Mesangial cell (primary cell): ENCODE results near the gene KIF3A. TPM values are rescaled to one million over a fixed set of nuclear protein-coding genes. Genes with fewer than 3 reads are reported as not detected.

Experiments
- total RNA-seq: library from RNA; depleted of rRNA; stranded (reverse); fragments of >200 nt; gene quantifications from 2 replicates; pipeline ENCODE4 v1.2.3, GENCODE V29; 2015

Gene KIF3A
- 2.9 and 3.1 TPM in 2 replicates for total RNA-seq

DNA sequence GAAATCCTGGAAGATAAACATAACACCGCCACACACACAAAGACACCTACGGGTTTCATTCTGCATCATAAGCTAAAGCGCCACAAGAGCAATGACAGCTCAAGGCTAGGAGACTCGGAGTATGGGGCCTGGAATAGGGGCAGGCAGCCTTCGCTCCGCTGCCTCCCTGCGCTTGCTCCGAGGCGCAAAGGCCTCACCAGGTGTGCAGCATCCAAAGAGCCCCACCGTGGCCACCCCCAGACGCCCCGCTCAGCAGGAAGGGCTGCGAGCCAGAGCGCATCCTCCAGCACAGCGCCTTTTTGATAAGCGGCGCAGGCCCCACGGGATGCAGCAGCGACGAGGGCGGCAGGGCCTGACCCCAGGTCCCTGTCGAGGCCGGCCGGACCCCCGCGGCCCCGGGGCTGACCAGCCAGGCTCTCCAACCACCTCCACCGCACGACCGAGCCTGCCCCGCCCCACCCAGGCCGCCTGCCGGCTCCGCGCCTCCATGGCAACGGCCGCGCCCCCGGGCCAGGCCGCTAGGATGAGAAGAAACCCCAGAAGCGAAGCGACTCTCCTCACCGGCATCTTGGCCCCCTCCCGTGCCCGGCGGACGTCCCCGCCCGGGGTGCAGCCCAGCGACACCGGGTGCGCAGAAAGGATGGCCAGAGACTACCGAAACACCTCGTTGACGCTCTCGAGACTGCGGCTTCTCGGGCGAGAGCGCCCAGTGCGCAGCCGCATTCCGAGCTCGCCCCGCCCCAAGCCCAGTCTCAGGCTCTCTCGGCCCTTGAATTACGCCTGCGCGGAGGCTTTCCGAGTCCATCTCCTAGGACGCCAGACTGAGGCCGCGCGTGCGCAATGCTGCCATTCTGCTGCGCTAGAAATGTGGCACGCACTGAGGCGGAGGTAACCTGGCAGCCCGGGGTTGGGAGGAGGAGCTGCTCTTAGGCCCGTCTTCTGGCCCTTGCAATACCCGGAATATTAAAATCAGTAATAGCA, at the start of gene KIF3A:
TSS of gene KIF3A (minus strand) at position 694 of the 981 bp plus-strand sequence. CDS start at position 567, 127 bp downstream.

DNA sequence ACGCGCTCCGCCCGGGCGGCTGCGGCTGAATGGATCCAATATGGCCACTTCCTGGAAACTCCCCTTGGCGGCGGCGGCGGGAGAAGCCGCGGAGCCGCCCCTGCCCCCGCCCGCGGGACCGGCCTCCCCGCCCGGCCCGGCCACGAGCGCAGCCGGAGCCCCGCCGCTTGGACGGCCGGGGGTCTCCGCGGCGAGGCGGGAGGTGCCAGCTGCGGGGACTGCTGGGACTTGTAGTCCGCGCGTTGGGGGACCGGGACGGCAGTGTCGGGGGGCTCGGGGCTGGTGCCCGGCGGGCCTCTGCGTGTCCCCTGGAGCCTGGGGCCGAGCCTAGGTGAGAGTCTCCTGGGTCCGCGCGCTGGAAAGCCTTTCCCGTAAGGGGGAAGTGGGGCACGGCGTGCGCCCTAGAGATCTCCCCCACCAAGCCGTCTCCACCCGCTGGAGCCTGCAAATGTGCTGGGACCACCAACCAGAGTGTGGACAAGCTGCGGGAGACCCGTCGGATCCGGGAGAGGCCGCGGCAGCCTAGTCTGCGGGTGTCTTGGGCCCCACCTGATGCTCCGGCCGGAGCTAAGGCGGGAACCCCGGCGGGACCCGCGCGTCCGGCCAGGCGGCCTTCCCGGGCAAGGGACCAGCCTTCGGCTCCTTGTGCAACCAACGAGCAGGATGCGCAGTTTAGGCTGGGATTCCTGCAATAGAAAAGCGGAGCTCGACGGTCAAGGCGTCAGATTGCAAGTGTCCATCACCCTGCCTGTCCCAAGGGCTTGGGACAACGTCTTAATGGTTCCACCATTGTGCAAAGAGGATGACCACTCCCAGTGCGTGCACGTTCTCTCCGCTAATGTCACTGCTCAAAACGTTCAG, 40.1 kb upstream of the KIF3A start, which contains the start of gene SEPTIN8:
TSS of gene SEPTIN8 (minus strand) at position 31 of the 861 bp plus-strand sequence. CDS start 102 bp downstream, outside the sequence.

DNA sequence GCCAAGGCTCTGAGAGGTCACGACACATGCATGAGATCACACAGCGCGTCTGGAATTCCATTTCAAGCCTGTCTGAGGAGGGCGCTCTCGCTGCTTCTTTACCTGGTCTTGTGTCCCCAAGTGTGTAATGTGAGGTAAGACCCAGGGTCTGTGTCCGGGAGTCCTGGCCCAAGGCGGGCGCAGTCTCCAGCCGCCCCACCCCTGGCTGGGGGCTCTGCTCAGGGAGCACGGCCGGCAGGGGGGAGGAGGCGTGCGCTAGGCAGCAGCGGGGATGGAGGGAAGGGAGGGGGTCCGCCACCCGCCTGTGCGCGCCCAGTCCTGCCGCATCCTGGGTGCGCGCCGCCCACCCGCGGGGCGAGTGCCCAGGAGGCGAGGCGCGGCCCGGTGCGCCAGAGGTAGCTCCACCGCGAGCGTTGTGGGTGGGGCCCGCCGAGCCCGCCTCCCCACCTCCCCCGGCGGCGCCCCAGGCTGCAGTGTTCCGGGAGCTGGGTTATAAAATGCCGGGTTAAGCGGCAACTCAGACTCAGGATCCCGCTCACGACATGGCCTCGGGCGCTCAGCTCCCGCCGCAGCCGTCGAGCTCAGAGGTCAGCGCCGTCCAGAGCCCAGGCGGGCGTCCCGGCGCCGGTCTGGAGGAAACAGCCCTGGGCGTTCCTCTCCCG, 9.7 kb upstream of the KIF3A start, which contains the start of gene CCNI2:
TSS of gene CCNI2 (plus strand) at position 473 of the 662 bp plus-strand sequence. CDS start at position 543, 70 bp downstream.

DNA sequence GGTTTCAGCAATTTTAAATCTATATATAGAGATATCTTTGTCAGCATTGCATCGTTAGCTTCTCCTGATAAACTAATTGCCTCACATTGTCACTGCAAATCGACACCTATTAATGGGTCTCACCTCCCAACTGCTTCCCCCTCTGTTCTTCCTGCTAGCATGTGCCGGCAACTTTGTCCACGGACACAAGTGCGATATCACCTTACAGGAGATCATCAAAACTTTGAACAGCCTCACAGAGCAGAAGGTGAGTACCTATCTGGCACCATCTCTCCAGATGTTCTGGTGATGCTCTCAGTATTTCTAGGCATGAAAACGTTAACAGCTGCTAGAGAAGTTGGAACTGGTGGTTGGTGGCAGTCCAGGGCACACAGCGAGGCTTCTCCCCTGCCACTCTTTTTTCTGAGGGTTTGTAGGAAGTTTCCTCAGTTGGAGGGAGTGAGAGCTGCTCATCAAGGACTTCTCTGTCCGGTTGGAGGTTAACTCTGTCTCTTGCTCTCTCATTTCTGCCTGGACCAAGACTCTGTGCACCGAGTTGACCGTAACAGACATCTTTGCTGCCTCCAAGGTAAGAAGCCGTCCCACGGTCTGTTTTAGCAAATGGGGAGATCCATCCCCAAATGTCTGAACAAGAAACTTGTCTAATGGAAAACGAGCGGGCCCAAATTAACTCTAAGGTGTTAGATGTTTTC, 63.3 kb downstream of the KIF3A start, which contains the start of gene IL4:
TSS of gene IL4 (plus strand) at position 51 of the 692 bp plus-strand sequence. CDS start at position 113, 62 bp downstream.

DNA sequence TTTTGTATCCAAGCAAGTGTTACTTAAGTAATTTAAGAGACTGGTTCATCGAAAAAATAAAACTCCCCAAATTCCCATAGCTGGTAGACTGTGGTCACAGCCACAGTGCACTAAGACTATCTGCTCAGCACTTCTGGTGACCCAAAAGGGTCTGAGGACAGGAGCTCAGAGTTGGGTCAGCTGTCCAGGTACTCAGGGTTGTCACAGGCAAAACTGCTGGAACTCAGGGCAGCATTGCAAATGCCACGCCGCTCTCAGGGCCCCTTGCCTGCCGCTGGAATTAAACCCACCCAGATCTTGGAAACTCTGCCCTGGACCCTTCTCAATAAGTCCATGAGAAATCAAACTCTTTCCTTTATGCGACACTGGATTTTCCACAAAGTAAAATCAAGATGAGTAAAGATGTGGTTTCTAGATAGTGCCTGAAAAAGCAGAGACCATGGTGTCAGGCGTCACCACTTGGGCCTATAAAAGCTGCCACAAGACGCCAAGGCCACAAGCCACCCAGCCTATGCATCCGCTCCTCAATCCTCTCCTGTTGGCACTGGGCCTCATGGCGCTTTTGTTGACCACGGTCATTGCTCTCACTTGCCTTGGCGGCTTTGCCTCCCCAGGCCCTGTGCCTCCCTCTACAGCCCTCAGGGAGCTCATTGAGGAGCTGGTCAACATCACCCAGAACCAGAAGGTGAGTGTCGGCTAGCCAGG, 79.5 kb downstream of the KIF3A start, which contains the start of gene IL13:
TSS of gene IL13 (plus strand) at position 498 of the 705 bp plus-strand sequence. CDS start at position 512, 14 bp downstream.

Other genes with a start within 250 kb of the KIF3A start
- 22.0 and 32.7 TPM in 2 replicates for gene IRF1, start 246.8 kb downstream of the KIF3A start, total RNA-seq
- not detected in 2 replicates for gene IL5, start 194.0 kb downstream of the KIF3A start, total RNA-seq
- gene RAD50, start 180.6 kb downstream of the KIF3A start, total RNA-seq, result 6.5 and 7.5 TPM in 2 replicates
- gene IL13, start 79.4 kb downstream of the KIF3A start, total RNA-seq, result not detected in 2 replicates
- not detected in 2 replicates for gene IL4, start 63.6 kb downstream of the KIF3A start, total RNA-seq
- 0.38 and 1.1 TPM in 2 replicates for gene CCNI2, start 9.9 kb upstream of the KIF3A start, total RNA-seq
- 57.5 and 105 TPM in 2 replicates for gene SEPTIN8, start 39.7 kb upstream of the KIF3A start, total RNA-seq
- 0.16 and 0.63 TPM in 2 replicates for gene SOWAHA, start 75.8 kb upstream of the KIF3A start, total RNA-seq
- gene SHROOM1, start 93.1 kb upstream of the KIF3A start, total RNA-seq, result 5.4 and 8.2 TPM in 2 replicates
- gene GDF9, start 128.9 kb upstream of the KIF3A start, total RNA-seq, result 0.38 TPM in 1 of 2 replicates, not detected in the other
- gene UQCRQ, start 129.1 kb upstream of the KIF3A start, total RNA-seq, result 208 and 231 TPM in 2 replicates
- gene LEAP2, start 136.1 kb upstream of the KIF3A start, total RNA-seq, result 0.16 TPM in 1 of 2 replicates, not detected in the other
- 37.3 and 46.4 TPM in 2 replicates for gene AFF4, start 226.1 kb upstream of the KIF3A start, total RNA-seq